ENCODE data around the gene KERA. TPM values are rescaled to one million over a fixed set of nuclear protein-coding genes. Genes with fewer than 3 reads are reported as not detected.

Gene KERA
- total and polyA plus RNA-seq, 9 of the 15 experiments (the other 6 are each of a cell fraction or from before 2014, with no cell fraction given), result not detected

DNA sequence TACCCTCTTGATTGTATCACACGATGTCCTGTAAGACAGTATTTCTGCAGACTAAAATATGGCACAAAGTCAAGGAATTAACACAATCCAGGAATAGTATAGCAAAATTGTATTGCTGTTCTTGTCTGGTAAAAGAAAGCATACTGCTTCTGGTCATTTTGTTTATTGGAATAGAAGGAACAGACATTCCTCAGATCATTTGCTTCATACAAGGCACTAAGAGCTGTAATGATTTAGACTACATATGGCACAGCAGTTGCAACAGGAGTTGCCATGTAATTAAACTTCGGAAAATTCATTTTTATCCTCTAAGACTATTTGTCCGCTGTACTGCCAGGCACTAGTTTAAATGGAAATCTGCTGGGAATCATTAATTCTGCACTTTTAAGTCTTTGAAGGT, 7.6 kb upstream of the KERA start:
- no peaks in the 10 kb centered on the region for H4K20me1 ChIP-seq (replicated peaks; ENCODE audit: control insufficient read depth, insufficient read depth, low read length)
- H2AFZ ChIP-seq (ENCODE audit: low read depth, low read length), result no peak overlapping the region
- 0% methylated on average over 3 of the region's 3 CpGs for WGBS (ENCODE audit: insufficient coverage, low coverage, missing lambda C conversion rate)
- intact Hi-C loops (cut with micrococcal nuclease) (no loop called here), in situ Hi-C loops (cut with MboI) (no loop called here)
- FAIRE-seq (no peak), ATAC-seq (no peak), DNase-seq (ENCODE audit: extremely low read depth in 1 of 4, low spot score in 3 of 4) (no peak)
- H3K4me2 ChIP-seq (ENCODE audit: insufficient read depth, low read length), result no peak overlapping the region
- no peak overlapping the region for H3K27ac ChIP-seq (ENCODE audit: extremely low read depth, low read depth, low read length)
- TF ChIP-seq, protein P1, sequence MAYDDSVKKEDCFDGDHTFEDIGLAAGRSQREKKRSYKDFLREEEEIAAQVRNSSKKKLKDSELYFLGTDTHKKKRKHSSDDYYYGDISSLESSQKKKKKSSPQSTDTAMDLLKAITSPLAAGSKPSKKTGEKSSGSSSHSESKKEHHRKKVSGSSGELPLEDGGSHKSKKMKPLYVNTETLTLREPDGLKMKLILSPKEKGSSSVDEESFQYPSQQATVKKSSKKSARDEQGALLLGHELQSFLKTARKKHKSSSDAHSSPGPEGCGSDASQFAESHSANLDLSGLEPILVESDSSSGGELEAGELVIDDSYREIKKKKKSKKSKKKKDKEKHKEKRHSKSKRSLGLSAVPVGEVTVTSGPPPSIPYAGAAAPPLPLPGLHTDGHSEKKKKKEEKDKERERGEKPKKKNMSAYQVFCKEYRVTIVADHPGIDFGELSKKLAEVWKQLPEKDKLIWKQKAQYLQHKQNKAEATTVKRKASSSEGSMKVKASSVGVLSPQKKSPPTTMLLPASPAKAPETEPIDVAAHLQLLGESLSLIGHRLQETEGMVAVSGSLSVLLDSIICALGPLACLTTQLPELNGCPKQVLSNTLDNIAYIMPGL (CRISPR knock-in tag; IDR thresholded peaks at IDR 0.05), result no peak
- TF ChIP-seq OTX1 (CRISPR knock-in tag; IDR thresholded peaks at IDR 0.05) (no peak), CXXC5 (CRISPR knock-in tag; IDR thresholded peaks at IDR 0.05) (no peak), CBFA2T3 (IDR thresholded peaks at IDR 0.05) (no peak), HMG20B (CRISPR knock-in tag; IDR thresholded peaks at IDR 0.05) (no peak), ELK3 (CRISPR knock-in tag; IDR thresholded peaks at IDR 0.05) (no peak), FOXJ2 (tag; IDR thresholded peaks at IDR 0.05) (no peak), E2F8 (IDR thresholded peaks at IDR 0.05; ENCODE audit: low read depth, partially characterized antibody) (no peak), GABPA (tag; conservative IDR thresholded peaks at IDR 0.05; ENCODE audit: low read depth) (no peak), ZC3H4 (CRISPR knock-in tag; IDR thresholded peaks at IDR 0.05; ENCODE audit: borderline replicate concordance) (no peak), YY1 (IDR thresholded peaks at IDR 0.05; ENCODE audit: borderline replicate concordance in 1 of 3, control insufficient read depth in 1 of 3, extremely low read depth in 1 of 3, insufficient read depth in 3 of 3, insufficient read length in 1 of 3, insufficient replicate concordance in 2 of 3, low read depth in 1 of 3, low read length in 2 of 3) (no peak), KAT2B (IDR thresholded peaks at IDR 0.05; ENCODE audit: low read depth, low read length) (no peak), PRPF4 (IDR thresholded peaks at IDR 0.05; ENCODE audit: insufficient read depth, low read depth, low read length, poor library complexity, severe bottlenecking) (no peak)
- TF ChIP-seq, protein P2, sequence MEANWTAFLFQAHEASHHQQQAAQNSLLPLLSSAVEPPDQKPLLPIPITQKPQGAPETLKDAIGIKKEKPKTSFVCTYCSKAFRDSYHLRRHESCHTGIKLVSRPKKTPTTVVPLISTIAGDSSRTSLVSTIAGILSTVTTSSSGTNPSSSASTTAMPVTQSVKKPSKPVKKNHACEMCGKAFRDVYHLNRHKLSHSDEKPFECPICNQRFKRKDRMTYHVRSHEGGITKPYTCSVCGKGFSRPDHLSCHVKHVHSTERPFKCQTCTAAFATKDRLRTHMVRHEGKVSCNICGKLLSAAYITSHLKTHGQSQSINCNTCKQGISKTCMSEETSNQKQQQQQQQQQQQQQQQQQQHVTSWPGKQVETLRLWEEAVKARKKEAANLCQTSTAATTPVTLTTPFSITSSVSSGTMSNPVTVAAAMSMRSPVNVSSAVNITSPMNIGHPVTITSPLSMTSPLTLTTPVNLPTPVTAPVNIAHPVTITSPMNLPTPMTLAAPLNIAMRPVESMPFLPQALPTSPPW (CRISPR knock-in tag; IDR thresholded peaks at IDR 0.05), result no peak
- H3K9me3 ChIP-seq (replicated peaks; ENCODE audit: control insufficient read depth, insufficient read depth, low read depth, low read length), result no peaks in the 10 kb centered on the region
- no peaks in the 10 kb centered on the region for H3K9me1 ChIP-seq (ENCODE audit: control insufficient read depth, insufficient read depth, low read length)
- ChIA-PET CTCF (ENCODE audit: low intra/inter-chr PET ratio) (no interaction called here), POLR2A (interaction anchor here (0.6 to 1.8 kb wide), 2 partner anchors 10 to 73 kb away, joined by 3 to 4 read pairs; no protein-coding TSS in a partner anchor)
- no peak overlapping the region for H3K9ac ChIP-seq (ENCODE audit: insufficient read depth in 1 of 2, low read depth in 2 of 2, low read length in 2 of 2)
- no TSS peak for BruUV-seq (replicated peaks)
- H3K79me2 ChIP-seq (ENCODE audit: control insufficient read depth, insufficient read depth, low read length), result no peaks in the 10 kb centered on the region
- no peak overlapping the region for H3K4me3 ChIP-seq
- no peaks in the 10 kb centered on the region for H3K36me3 ChIP-seq (ENCODE audit: control insufficient read depth, insufficient read depth, low read length)
- H3K27me3 ChIP-seq (ENCODE audit: control insufficient read depth in 2 of 2, insufficient read depth in 2 of 2, low read length in 2 of 2), result no peaks in the 10 kb centered on the region
- H3K4me1 ChIP-seq (replicated peaks in 1 of 2; ENCODE audit: control insufficient read depth in 2 of 2, insufficient read depth in 2 of 2, low read length in 2 of 2), result no peaks in the 10 kb centered on the region
